Cardiac muscle cell (in vitro differentiated cells and primary cell): ENCODE data around the gene RESP18. TPM values are rescaled to one million over a fixed set of nuclear protein-coding genes. Genes with fewer than 3 reads are reported as not detected.

Experiments used
- DNase-seq, 2 donors: peaks; one replicate each; pipeline versions ENCODE4 v3.0.0 to v3.0.0-alpha.2; 2010 to 2017; ENCODE audit warnings: low read depth in 1 of 2, low spot score in 1 of 2
- H3K27ac ChIP-seq: fragments of 200-600 bp; sonication (generic); 2 replicates; pipeline ENCODE4 v1.5.1; 2016
- H3K27me3 ChIP-seq: fragments of 200-600 bp; sonication (generic); 2 replicates; pipeline ENCODE4 v1.6.0; 2016; ENCODE audit warnings: control low read depth
- H3K36me3 ChIP-seq: fragments of 200-600 bp; sonication (generic); 2 replicates; pipeline ENCODE4 v1.5.1; 2016; ENCODE audit warnings: control low read depth
- H3K4me1 ChIP-seq: fragments of 200-600 bp; sonication (generic); 2 replicates; pipeline ENCODE4 v1.8.1; 2017; ENCODE audit warnings: low read depth, mild to moderate bottlenecking, mixed run types
- H3K4me3 ChIP-seq: fragments of 200-600 bp; sonication (generic); 2 replicates; pipeline ENCODE4 v1.5.1; 2016; ENCODE audit warnings: mild to moderate bottlenecking
- H3K9me3 ChIP-seq: fragments of 200-600 bp; sonication (generic); 2 replicates; pipeline ENCODE4 v1.5.1; 2017; ENCODE audit warnings: low read depth, mild to moderate bottlenecking, control low read depth
- CTCF ChIP-seq: IDR thresholded peaks from 2 replicates; pipeline ENCODE4 v1.5.1; 2012; ENCODE audit warnings: low read depth, mild to moderate bottlenecking, low read length
- polyA plus RNA-seq: library from polyadenylated mRNA; unstranded; fragments of >200 nt; fragmentation: Nextera tagmentation; extraction: Ambion mirVana; gene quantifications from 2 replicates; pipeline ENCODE4 v1.2.1, GENCODE V29; 2016
- total RNA-seq: library from RNA; depleted of rRNA; stranded (reverse); fragments of >200 nt; gene quantifications from 2 replicates; pipeline ENCODE4 v1.2.3, GENCODE V29; 2016

Gene RESP18
- total and polyA plus RNA-seq, 2 experiments from 2014 or later, result not detected

- no peak overlapping the region for H3K27ac ChIP-seq
- peak in 1 of 2 donors; percentile 73 for DNase-seq
- no peak for TF ChIP-seq CTCF
Observed at GRCh38 chr2:219344751-219345430, 12.3 kb upstream of the RESP18 start.

GRCh38 chr2:219335373-219335786 lies 2.8 kb upstream of the RESP18 start:
- Histone ChIP-seq H3K4me1 (no peaks in the 10 kb centered on the region), H3K9me3 (no peaks in the 10 kb centered on the region), H3K4me3 (no peak overlapping the region), H3K36me3 (no peaks in the 10 kb centered on the region), H3K27me3 (peaks cover 95% of the 10 kb centered on the region), H3K27ac (no peak overlapping the region)
- no peak for TF ChIP-seq CTCF
- DNase-seq, result no peak

More at GRCh38 chr2:219344751-219345430, 12.3 kb upstream of the RESP18 start:
- no peaks in the 10 kb centered on the region for H3K36me3 ChIP-seq
- no peak overlapping the region for H3K4me3 ChIP-seq
- no peaks in the 10 kb centered on the region for H3K4me1 ChIP-seq
- no peaks in the 10 kb centered on the region for H3K9me3 ChIP-seq
- peaks cover 25% of the 10 kb centered on the region for H3K27me3 ChIP-seq

DNA sequence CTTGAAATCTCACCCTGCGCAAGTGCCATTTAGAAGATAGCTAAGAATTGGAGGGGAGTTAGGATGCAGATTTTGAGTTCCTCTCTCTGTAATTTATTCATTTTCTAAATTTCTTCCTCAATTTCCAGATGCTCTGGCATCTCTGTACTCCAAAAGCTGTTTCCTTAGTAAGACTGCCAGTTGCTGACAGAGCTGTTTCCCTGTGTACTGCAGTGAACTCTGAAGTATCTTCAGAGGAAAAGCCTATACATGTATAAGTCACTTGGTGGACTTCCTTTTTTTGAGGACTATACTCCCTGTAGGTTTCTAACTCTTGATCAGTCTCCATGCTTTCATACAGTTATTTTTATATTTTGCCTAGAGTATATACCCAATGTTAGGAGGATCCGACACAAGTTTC lies 1.5 kb upstream of the RESP18 start:
- no peak for TF ChIP-seq CTCF
- Histone ChIP-seq H3K9me3 (no peaks in the 10 kb centered on the region), H3K4me1 (no peaks in the 10 kb centered on the region), H3K36me3 (no peaks in the 10 kb centered on the region), H3K27me3 (peaks cover 95% of the 10 kb centered on the region), H3K4me3 (no peak overlapping the region), H3K27ac (no peak overlapping the region)
- no peak for DNase-seq

DNA sequence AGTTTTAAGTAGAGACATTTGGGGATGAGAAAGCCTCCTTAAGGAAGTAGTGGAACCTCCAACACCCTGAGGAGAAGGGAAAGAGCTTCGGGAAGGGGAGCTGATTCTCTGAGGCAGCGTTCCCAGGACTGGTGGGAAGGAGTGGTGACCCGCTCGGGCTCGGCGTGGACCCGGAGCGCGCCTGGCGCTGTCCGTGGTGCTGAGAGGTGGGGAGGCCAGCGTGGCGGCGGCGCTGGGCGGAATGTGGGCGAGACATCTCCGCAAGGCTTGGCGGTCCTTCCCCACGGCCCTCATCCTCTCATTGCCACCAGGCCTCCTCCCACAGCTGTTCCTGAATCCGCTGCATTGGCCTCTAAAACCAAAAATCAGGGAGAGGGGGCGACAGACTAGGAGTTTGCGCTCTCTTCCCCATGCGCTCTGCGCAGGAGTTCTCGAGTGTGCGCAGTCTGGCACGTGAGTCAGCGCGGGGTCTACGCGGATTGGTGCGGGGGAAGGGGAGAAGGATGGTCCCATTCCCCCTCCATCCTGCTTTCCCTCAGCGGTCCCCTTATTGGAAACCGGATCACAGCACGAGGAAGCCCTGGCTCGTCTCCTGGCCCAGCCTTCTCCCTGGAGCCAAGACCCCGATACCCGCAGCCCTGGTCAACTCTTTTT lies 857 bp downstream of the RESP18 start:
- Histone ChIP-seq H3K9me3 (no peaks in the 10 kb centered on the region), H3K36me3 (no peaks in the 10 kb centered on the region), H3K4me1 (no peaks in the 10 kb centered on the region), H3K27ac (no peak overlapping the region), H3K4me3 (no peak overlapping the region), H3K27me3 (peaks cover 96% of the 10 kb centered on the region)
- TF ChIP-seq CTCF, result no peak
- peak; percentile 58 to 82 for DNase-seq

DNA sequence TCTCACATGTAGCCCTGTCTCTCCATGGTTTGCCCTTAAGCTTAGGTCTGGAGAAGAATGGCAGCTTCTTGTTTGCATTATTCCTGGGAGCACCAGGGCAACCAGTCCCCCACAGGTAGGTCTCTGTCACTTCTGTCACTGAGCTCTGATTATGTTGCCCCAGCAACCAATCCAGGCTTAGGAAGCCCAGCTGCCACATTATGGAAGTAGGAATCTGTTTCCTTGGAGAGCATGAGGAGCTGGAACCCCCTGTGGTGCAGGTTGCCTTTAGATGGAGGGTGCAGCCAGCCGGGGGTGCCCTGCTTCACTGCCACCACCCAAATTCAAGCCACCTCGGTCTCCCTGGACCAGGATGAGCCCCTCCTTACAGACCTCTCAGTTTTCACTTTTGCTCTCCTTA lies 4.8 kb downstream of the RESP18 start:
- H3K4me1 ChIP-seq, result no peaks in the 10 kb centered on the region
- no peak for TF ChIP-seq CTCF
- peaks cover 97% of the 10 kb centered on the region for H3K27me3 ChIP-seq
- no peak overlapping the region for H3K4me3 ChIP-seq
- H3K9me3 ChIP-seq, result no peaks in the 10 kb centered on the region
- no peaks in the 10 kb centered on the region for H3K36me3 ChIP-seq
- no peak for DNase-seq
- no peak overlapping the region for H3K27ac ChIP-seq
